LNCaP clone FGC (cell line): Measurements from ENCODE around the gene BAK1.

Experiments
- DNase-seq: peaks from one replicate; pipeline ENCODE4 v3.0.0-alpha.2; 2011; ENCODE audit warnings: low read depth
- H3K4me3 ChIP-seq: 2 replicates; pipeline ENCODE4 v1.5.1; 2011; ENCODE audit warnings: mild to moderate bottlenecking, low read depth, low read length, control low read depth
- TF ChIP-seq, protein P1 (sequence below): IDR thresholded peaks from 2 replicates; pipeline ENCODE4 v1.5.1; 2012; ENCODE audit warnings: mild to moderate bottlenecking; ENCODE audit not compliant: control insufficient read depth, insufficient read depth; ENCODE audit errors: extremely low read depth

Gene BAK1

DNA sequence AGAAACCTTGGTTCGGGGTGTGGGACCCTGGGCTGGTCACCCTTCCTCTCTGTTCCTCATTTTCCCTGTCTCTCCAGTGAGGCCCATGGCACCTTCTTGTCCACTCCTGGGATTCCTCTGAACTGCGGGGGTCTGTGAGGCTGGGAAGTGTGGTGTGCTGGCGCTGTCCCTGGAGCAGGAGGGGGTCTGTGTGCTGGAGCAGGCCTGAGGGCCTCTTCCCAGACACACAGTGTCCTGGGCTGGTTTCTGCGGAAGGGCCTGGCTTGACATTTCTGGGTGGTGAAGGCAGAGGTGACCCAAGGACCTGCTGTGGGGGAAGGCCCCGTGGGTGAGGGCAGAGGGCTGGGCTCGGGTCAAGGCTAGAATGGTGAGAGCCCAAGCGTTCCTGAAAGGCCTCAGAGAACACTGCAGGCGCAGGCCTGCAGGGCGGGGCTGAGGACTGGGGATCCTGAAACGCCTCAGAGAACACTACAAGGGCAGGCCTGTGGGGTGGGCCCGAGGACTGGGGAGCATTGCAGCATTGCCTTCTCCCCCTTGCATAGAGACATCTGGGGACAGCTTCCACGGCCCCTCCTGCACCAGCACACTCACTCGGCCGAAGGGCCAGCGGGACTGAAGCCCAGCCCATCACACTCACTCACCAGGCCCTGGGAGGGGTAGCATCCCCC lies 10.6 kb upstream of the BAK1 start:
- no peak for DNase-seq
- TF ChIP-seq, protein P1, sequence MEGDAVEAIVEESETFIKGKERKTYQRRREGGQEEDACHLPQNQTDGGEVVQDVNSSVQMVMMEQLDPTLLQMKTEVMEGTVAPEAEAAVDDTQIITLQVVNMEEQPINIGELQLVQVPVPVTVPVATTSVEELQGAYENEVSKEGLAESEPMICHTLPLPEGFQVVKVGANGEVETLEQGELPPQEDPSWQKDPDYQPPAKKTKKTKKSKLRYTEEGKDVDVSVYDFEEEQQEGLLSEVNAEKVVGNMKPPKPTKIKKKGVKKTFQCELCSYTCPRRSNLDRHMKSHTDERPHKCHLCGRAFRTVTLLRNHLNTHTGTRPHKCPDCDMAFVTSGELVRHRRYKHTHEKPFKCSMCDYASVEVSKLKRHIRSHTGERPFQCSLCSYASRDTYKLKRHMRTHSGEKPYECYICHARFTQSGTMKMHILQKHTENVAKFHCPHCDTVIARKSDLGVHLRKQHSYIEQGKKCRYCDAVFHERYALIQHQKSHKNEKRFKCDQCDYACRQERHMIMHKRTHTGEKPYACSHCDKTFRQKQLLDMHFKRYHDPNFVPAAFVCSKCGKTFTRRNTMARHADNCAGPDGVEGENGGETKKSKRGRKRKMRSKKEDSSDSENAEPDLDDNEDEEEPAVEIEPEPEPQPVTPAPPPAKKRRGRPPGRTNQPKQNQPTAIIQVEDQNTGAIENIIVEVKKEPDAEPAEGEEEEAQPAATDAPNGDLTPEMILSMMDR = no peak
- no peak overlapping the region for H3K4me3 ChIP-seq

DNA sequence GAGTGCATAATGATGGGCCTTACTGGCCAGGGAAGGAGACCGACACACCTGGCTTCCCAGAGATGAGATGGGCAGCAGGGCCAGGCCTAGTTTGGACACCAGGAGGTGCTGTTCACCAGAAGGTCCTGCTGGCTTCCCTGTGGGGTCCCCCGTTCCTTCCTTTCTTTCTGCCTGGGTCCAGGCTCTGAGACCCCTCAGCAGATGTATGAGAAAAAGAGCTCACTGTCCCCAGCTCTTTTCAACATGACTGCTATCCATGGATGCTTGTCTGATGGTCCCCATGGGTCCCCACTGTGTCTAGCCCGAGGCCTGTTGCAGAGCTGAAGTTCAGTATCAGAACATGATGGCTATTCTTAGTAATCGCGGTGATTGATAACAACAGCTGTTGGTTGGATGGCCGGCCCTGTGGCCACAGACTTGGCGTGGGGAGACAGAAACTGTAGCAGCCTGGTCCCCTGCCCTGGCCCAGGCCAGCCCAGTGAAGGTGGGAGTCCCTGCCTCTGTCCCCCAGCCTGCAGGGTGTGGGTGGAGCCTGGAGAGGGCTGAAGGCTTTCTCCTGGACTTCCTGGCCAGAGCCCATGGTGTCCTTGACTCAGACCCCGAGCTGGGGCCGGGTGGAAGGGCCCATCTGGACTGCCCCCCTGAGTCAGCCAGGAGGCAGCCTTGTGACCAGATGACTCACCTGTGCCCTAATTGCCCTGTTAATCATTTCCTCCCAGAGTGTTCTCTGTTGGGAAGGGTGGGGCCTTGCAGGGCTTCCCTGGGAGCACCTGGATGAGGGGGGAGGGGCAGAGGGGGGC lies 9.9 kb upstream of the BAK1 start:
- TF ChIP-seq, protein P1 = peak; percentile 67
- no peak for DNase-seq
- H3K4me3 ChIP-seq = no peak overlapping the region

DNA sequence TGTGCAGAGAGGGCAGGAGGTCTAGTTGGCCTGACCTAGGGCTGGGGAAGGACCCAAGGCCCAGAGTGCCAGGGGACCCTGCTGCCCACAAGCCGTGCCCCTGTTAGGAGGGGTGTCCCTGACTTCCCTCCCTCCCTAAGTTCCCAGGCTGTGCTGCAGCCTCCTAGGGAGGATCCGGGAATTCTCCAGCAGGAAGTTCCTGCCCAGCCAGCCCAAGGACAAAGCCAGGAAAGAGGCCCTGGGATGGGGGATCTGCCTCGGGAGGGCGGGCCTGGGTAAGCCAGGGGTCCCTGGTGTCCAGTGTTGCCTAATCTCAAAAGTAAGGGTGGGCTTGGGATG lies 9.3 kb upstream of the BAK1 start:
- DNase-seq = no peak
- H3K4me3 ChIP-seq = no peak overlapping the region
- TF ChIP-seq, protein P1 = no peak

DNA sequence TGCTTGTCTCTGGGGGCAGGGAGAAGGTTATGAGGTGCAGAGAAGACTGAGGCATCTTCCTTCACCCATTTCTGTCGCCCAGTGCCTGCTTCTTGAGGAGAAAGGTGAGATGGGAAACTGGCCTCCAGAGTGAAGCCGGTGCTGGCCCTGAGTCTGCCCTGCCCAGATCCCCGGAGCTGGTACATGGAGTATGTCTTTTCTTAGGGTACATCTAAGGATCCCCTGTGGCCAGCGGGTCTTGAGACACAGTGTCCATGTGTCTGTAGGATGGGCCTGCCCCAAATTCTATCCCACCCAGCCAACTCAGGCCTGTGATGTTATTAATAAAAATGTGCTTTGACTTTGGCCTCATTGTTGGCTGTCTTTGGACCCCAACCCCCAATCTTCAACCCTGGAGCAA lies 8.8 kb upstream of the BAK1 start:
- no peak for DNase-seq
- TF ChIP-seq, protein P1 = no peak
- H3K4me3 ChIP-seq = no peak overlapping the region

DNA sequence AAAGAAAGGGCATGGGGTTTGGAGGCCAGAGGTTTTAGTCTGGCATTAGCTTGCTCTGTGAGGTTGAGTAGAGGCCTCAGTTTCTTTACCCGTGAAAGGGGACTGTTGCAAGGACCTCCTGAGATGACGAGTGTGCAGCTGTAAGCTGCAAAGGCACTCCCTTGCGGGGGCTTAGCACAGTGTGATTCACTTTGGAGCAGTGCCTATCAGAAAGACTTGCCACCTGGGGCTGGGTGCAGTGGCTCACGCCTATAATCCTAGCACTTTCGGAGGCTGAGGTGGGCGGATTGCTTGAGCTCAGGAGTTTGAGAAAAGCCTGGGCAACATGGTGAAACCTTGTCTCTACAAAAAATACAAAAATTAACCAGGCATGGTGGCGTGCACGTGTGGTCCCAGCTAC lies 7.5 kb upstream of the BAK1 start:
- TF ChIP-seq, protein P1 = no peak
- DNase-seq = no peak
- H3K4me3 ChIP-seq = no peak overlapping the region

DNA sequence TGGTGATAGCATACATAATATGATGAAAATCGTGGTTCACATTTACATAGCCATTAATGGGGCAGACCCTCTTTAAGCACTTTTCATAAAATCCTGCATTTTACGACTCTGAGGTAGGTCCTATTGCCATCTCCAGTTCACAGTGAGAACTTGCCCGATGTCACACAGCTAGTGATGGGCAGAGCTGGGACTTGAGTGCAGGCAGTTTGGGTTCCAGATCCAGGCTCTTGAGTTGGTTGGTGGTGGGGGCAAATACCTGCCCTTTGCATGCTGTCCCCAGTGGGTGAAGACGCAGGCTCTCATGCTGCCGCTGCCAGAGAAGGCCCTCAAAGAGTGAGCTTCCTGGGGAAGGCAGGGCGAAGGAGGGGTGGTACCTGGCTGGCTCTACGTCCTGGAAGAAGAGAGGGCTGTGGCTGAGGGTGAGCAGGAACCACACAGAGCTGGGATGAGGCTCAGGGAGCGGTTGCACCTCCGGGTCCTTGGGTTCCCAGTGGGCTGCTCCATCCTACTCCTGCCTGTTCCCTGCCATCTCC lies 6.1 kb upstream of the BAK1 start:
- TF ChIP-seq, protein P1 = no peak
- no peak overlapping the region for H3K4me3 ChIP-seq
- DNase-seq = no peak
